Colonic mucosa (tissue), 4 donors: ENCODE results near the gene FHDC1. TPM values are rescaled to one million over a fixed set of nuclear protein-coding genes. Genes with fewer than 3 reads are reported as not detected.

Experiments used
- DNase-seq: peaks from one replicate; pipeline ENCODE4 v3.0.0-alpha.2; 2020
- H3K27ac ChIP-seq: fragments of 200-600 bp; one replicate; pipeline ENCODE4 v1.8.0; 2021
- H3K27me3 ChIP-seq: fragments of 200-600 bp; one replicate; pipeline ENCODE4 v1.8.0; 2021
- H3K36me3 ChIP-seq: fragments of 200-600 bp; one replicate; pipeline ENCODE4 v1.8.0; 2021
- H3K4me1 ChIP-seq: fragments of 200-600 bp; one replicate; pipeline ENCODE4 v1.8.0; 2021; ENCODE audit warnings: mild to moderate bottlenecking
- H3K4me3 ChIP-seq: fragments of 200-600 bp; one replicate; pipeline ENCODE4 v1.8.0; 2021
- H3K9ac ChIP-seq, 2 donors: one replicate each; pipeline ENCODE4 v1.7.0; 2013; ENCODE audit warnings: control low read depth in 2 of 2, low read depth in 2 of 2, low read length in 2 of 2
- H3K9me3 ChIP-seq: fragments of 200-600 bp; one replicate; pipeline ENCODE4 v1.8.0; 2021
- CTCF ChIP-seq: fragments of 200-600 bp; IDR thresholded peaks from one replicate; pipeline ENCODE4 v1.8.0; 2022; ENCODE audit warnings: antibody characterized with exemption, mild to moderate bottlenecking
- intact Hi-C: fragments of 100-400 bp; cut with DNase I; formaldehyde crosslinking; loops from one replicate; pipeline ENCODE4 v1.14.1; 2022
- total RNA-seq, 2 donors: library from RNA; stranded (reverse); fragmentation: NEBNext Ultra II Directional in 1 of 2; extraction: Animal tissue kit (Norgen Biotek cat#: 25700) in 1 of 2; gene quantifications; one replicate each; pipeline ENCODE4 v1.2.1, GENCODE V29; 2021
- donor health status: healthy.
- donor health status: DM: no; HTN: no; CAD: no.
- donor health status: DM: no; HTN: no; CAD: no.

Gene FHDC1
- total RNA-seq, 2 donors from 2014 or later = 13.9 to 14.0 TPM

GRCh38 chr4:152945639-152946038 is 9.5 kb downstream of the FHDC1 start:
- no peak overlapping the region for H3K27ac ChIP-seq
- DNase-seq = no peak
- H3K4me1 ChIP-seq = no peaks in the 10 kb centered on the region
- no peak for TF ChIP-seq CTCF
- H3K27me3 ChIP-seq = no peaks in the 10 kb centered on the region
- intact Hi-C loops = no loop called here
- no peak overlapping the region for H3K4me3 ChIP-seq
- no peaks in the 10 kb centered on the region for H3K9me3 ChIP-seq
- no peak overlapping the region for H3K9ac ChIP-seq
- H3K36me3 ChIP-seq = no peaks in the 10 kb centered on the region

- Histone ChIP-seq H3K9ac (no peak overlapping the region), H3K36me3 (no peaks in the 10 kb centered on the region), H3K9me3 (no peaks in the 10 kb centered on the region), H3K4me1 (no peaks in the 10 kb centered on the region), H3K27ac (no peak overlapping the region), H3K27me3 (no peaks in the 10 kb centered on the region), H3K4me3 (no peak overlapping the region)
- intact Hi-C loops = no loop called here
- no peak for TF ChIP-seq CTCF
- DNase-seq = no peak
Measured at GRCh38 chr4:152946446-152946845, 10.3 kb downstream of the FHDC1 start.

- TF ChIP-seq CTCF = no peak
- Histone ChIP-seq H3K9me3 (no peaks in the 10 kb centered on the region), H3K9ac (no peak overlapping the region), H3K4me1 (no peaks in the 10 kb centered on the region), H3K36me3 (no peaks in the 10 kb centered on the region), H3K27me3 (no peaks in the 10 kb centered on the region), H3K27ac (no peak overlapping the region), H3K4me3 (no peak overlapping the region)
- intact Hi-C loops = no loop called here
- no peak for DNase-seq
Measured at GRCh38 chr4:152947311-152947710, 11.2 kb downstream of the FHDC1 start.

- Histone ChIP-seq H3K4me1 (no peaks in the 10 kb centered on the region), H3K27me3 (no peaks in the 10 kb centered on the region), H3K27ac (no peak overlapping the region), H3K4me3 (no peak overlapping the region), H3K9ac (peak overlapping the region in 1 of 2 donors; percentile 66), H3K36me3 (no peaks in the 10 kb centered on the region), H3K9me3 (no peaks in the 10 kb centered on the region)
- intact Hi-C loops = no loop called here
- DNase-seq = no peak
- TF ChIP-seq CTCF = no peak
Measured at GRCh38 chr4:152949930-152950329, 13.8 kb downstream of the FHDC1 start.

GRCh38 chr4:152950402-152951274 is 14.5 kb downstream of the FHDC1 start:
- Histone ChIP-seq H3K9me3 (no peaks in the 10 kb centered on the region), H3K4me1 (no peaks in the 10 kb centered on the region), H3K27me3 (no peaks in the 10 kb centered on the region), H3K4me3 (no peak overlapping the region), H3K9ac (peak overlapping the region in 1 of 2 donors; percentile 66), H3K27ac (peak overlapping the region; percentile 41), H3K36me3 (no peaks in the 10 kb centered on the region)
- intact Hi-C loops = no loop called here
- no peak for DNase-seq
- TF ChIP-seq CTCF = no peak
